Natural killer cell (primary cell): ENCODE measurements around the gene ERAL1. TPM values are rescaled to one million over a fixed set of nuclear protein-coding genes. Genes with fewer than 3 reads are reported as not detected.

Source experiments
- ATAC-seq, 3 donors: fragments of 150-1000 bp in 2 of 3; fragments of 200-7000 bp in 1 of 3; cut with Tn5 transposase; 1 replicate in 1 of 3; 2 replicates in 2 of 3; pipeline ENCODE4 v1.10.0; 2021; ENCODE audit warnings: mild to moderate bottlenecking in 2 of 3, moderate library complexity in 2 of 3
- DNase-seq, 2 donors: peaks; one replicate each; pipeline versions ENCODE4 v3.0.0 to v3.0.0-alpha.2; 2013 to 2021; ENCODE audit warnings: mixed read lengths in 1 of 2
- H3K27ac ChIP-seq: one replicate; pipeline ENCODE4 v1.5.1; 2013; ENCODE audit warnings: mild to moderate bottlenecking, low read length
- H3K27me3 ChIP-seq: one replicate; pipeline ENCODE4 v1.6.1; 2013; ENCODE audit warnings: low read length; ENCODE audit not compliant: control insufficient read depth, insufficient read depth
- H3K36me3 ChIP-seq: one replicate; pipeline ENCODE4 v1.6.1; 2013; ENCODE audit warnings: low read length; ENCODE audit not compliant: control insufficient read depth, insufficient read depth
- H3K4me1 ChIP-seq: one replicate; pipeline ENCODE4 v1.6.1; 2013; ENCODE audit warnings: low read length; ENCODE audit not compliant: control insufficient read depth, insufficient read depth
- H3K4me3 ChIP-seq: one replicate; pipeline ENCODE4 v1.5.1; 2013; ENCODE audit warnings: low read length
- H3K9me3 ChIP-seq: one replicate; pipeline ENCODE4 v1.6.1; 2013; ENCODE audit warnings: low read length; ENCODE audit not compliant: control insufficient read depth, insufficient read depth
- H3K27ac Mint-ChIP-seq, 2 donors: one replicate each; pipeline ENCODE4 v1.8.0; 2022; ENCODE audit warnings: mild to moderate bottlenecking in 2 of 2, mixed read lengths in 2 of 2, moderate library complexity in 1 of 2
- H3K27me3 Mint-ChIP-seq, 2 donors: one replicate each; pipeline ENCODE4 v1.8.0; 2022; ENCODE audit warnings: low read depth in 2 of 2, mixed read lengths in 2 of 2
- H3K36me3 Mint-ChIP-seq: one replicate; pipeline ENCODE4 v1.8.0; 2022; ENCODE audit warnings: mixed read lengths
- H3K4me1 Mint-ChIP-seq, 2 donors: one replicate each; pipeline ENCODE4 v1.8.0; 2022; ENCODE audit warnings: mixed read lengths in 2 of 2
- H3K4me3 Mint-ChIP-seq: one replicate; pipeline ENCODE4 v1.8.0; 2022; ENCODE audit warnings: mild to moderate bottlenecking, moderate library complexity, mixed read lengths
- H3K9me3 Mint-ChIP-seq, 2 donors: one replicate each; pipeline ENCODE4 v1.8.0; 2022; ENCODE audit warnings: mixed read lengths in 2 of 2
- CTCF ChIP-seq: fragments of 200-600 bp; IDR thresholded peaks from one replicate; pipeline ENCODE4 v1.8.0; 2022; ENCODE audit warnings: antibody characterized with exemption
- WGBS: methylation state at CpG from one replicate; pipeline ENCODE4 v1.1.7; 2013; ENCODE audit warnings: missing lambda C conversion rate; ENCODE audit not compliant: insufficient coverage; 5-methylcytosine and 5-hydroxymethylcytosine counted together
- intact Hi-C: fragments of 100-400 bp; cut with micrococcal nuclease; formaldehyde crosslinking; loops from one replicate; pipeline ENCODE4 v1.14.2; 2022
- total RNA-seq, 4 donors: library from RNA; stranded (reverse); fragments of 120-200 nt in 1 of 4; gene quantifications; one replicate each; pipeline versions ENCODE4 v1.2.3 to v1.2.4, GENCODE V29; 2013 to 2022

The ERAL1 gene
- total RNA-seq, 3 donors from 2014 or later (not counting 1 experiment from before 2014, with no cell fraction given), result 20.9 to 35.2 (median 27.3) TPM

GRCh38 chr17:28907709-28908475 lies 53.1 kb downstream of the ERAL1 start:
- intact Hi-C loops, result no loop called here
- Mint-ChIP-seq H3K27ac (peak overlapping the region; percentile 14 to 44), H3K36me3 (no peaks in the 10 kb centered on the region), H3K4me1 (peaks cover 0 to 13% of the 10 kb centered on the region in 2 donors), H3K27me3 (no peaks in the 10 kb centered on the region), H3K4me3 (no peak overlapping the region), H3K9me3 (no peaks in the 10 kb centered on the region)
- H3K27ac ChIP-seq, result no peak overlapping the region
- DNase-seq, result no peak
- no peak for TF ChIP-seq CTCF
- H3K4me3 ChIP-seq, result no peak overlapping the region
- H3K4me1 ChIP-seq, result peaks cover 4% of the 10 kb centered on the region
- H3K36me3 ChIP-seq, result peaks cover 70% of the 10 kb centered on the region
- 100% methylated on average over 1 of the region's 3 CpGs for WGBS
- ATAC-seq, result no peak
- no peaks in the 10 kb centered on the region for H3K9me3 ChIP-seq
- H3K27me3 ChIP-seq, result no peaks in the 10 kb centered on the region

- Mint-ChIP-seq H3K36me3 (no peaks in the 10 kb centered on the region), H3K4me3 (no peak overlapping the region), H3K9me3 (no peaks in the 10 kb centered on the region), H3K27ac (no peak overlapping the region), H3K27me3 (no peaks in the 10 kb centered on the region), H3K4me1 (peaks cover 0 to 8% of the 10 kb centered on the region in 2 donors)
- WGBS, result 96% methylated on average over 5 of the region's 6 CpGs
- Histone ChIP-seq H3K4me3 (no peak overlapping the region), H3K27ac (no peak overlapping the region), H3K4me1 (no peaks in the 10 kb centered on the region), H3K36me3 (peaks cover 79% of the 10 kb centered on the region), H3K9me3 (no peaks in the 10 kb centered on the region), H3K27me3 (no peaks in the 10 kb centered on the region)
- ATAC-seq (no peak), DNase-seq (no peak)
- no peak for TF ChIP-seq CTCF
- intact Hi-C loops, result no loop called here
These were observed 53.9 kb downstream of the ERAL1 start for GRCh38 chr17:28908640-28909167.

GRCh38 chr17:28910534-28910933 lies 55.7 kb downstream of the ERAL1 start:
- Histone ChIP-seq H3K36me3 (peaks cover 93% of the 10 kb centered on the region), H3K9me3 (no peaks in the 10 kb centered on the region), H3K27me3 (no peaks in the 10 kb centered on the region), H3K4me1 (no peaks in the 10 kb centered on the region), H3K27ac (no peak overlapping the region), H3K4me3 (no peak overlapping the region)
- DNase-seq (no peak), ATAC-seq (no peak)
- Mint-ChIP-seq H3K9me3 (no peaks in the 10 kb centered on the region), H3K4me3 (no peak overlapping the region), H3K27ac (no peak overlapping the region), H3K27me3 (no peaks in the 10 kb centered on the region), H3K36me3 (peaks cover 10% of the 10 kb centered on the region), H3K4me1 (no peaks in the 10 kb centered on the region)
- TF ChIP-seq CTCF, result no peak
- no CpG with 5 or more reads among the region's 1 CpG for WGBS
- intact Hi-C loops, result no loop called here

Other genes with a start within 250 kb of the ERAL1 start
- 10 to 100 TPM in 2 of 3 donors, 1 to 10 TPM in 1; 10.0 to 14.6 (median 14.0) TPM for gene RSKR, start 240.8 kb upstream of the ERAL1 start, total RNA-seq
- gene BLTP2, start 209.9 kb upstream of the ERAL1 start, total RNA-seq, result 100 to 1,000 TPM; 169 to 199 (median 188) TPM
- gene SDF2, start 193.1 kb upstream of the ERAL1 start, total RNA-seq, result 10 to 100 TPM; 53.0 to 65.3 (median 53.7) TPM
- 100 to 1,000 TPM; 170 to 184 (median 177) TPM for gene SUPT6H, start 192.8 kb upstream of the ERAL1 start, total RNA-seq
- gene PROCA1, start 143.1 kb upstream of the ERAL1 start, total RNA-seq, result 1 to 10 TPM; 2.3 to 5.8 (median 3.6) TPM
- gene RAB34, start 137.1 kb upstream of the ERAL1 start, total RNA-seq, result 10 to 100 TPM in 1 of 3 donors, 1 to 10 TPM in 2; 3.7 to 12.9 (median 3.8) TPM
- 1,000 to 10,000 TPM; 1,375 to 1,532 (median 1,498) TPM for gene RPL23A, start 135.0 kb upstream of the ERAL1 start, total RNA-seq
- gene TLCD1, start 128.8 kb upstream of the ERAL1 start, total RNA-seq, result 1 to 10 TPM in 1 of 3 donors, not detected in 2; 1.0 TPM
- 1 to 10 TPM; 5.9 to 7.4 (median 6.8) TPM for gene NEK8, start 126.2 kb upstream of the ERAL1 start, total RNA-seq
- gene TRAF4, start 111.0 kb upstream of the ERAL1 start, total RNA-seq, result 100 to 1,000 TPM in 2 of 3 donors, 10 to 100 TPM in 1; 97.8 to 209 (median 122) TPM
- gene FAM222B, start 12.2 kb upstream of the ERAL1 start, total RNA-seq, result 10 to 100 TPM; 16.9 to 26.0 (median 20.0) TPM
- 100 to 1,000 TPM; 132 to 152 (median 152) TPM for gene FLOT2, start 42.7 kb downstream of the ERAL1 start, total RNA-seq
- 10 to 100 TPM; 22.5 to 27.3 (median 23.2) TPM for gene DHRS13, start 48.1 kb downstream of the ERAL1 start, total RNA-seq
- 100 to 1,000 TPM; 163 to 177 (median 171) TPM for gene PHF12, start 96.5 kb downstream of the ERAL1 start, total RNA-seq
- gene SEZ6, start 151.0 kb downstream of the ERAL1 start, total RNA-seq, result 1 to 10 TPM in 1 of 3 donors, under 1 TPM in 2; 0.33 to 1.4 (median 0.97) TPM
- 1 to 10 TPM; 3.0 to 5.8 (median 3.4) TPM for gene PIPOX, start 188.1 kb downstream of the ERAL1 start, total RNA-seq